GM23338 (cell line): Measurements from ENCODE around the gene TRIM14. TPM values are rescaled to one million over a fixed set of nuclear protein-coding genes. Genes with fewer than 3 reads are reported as not detected.

Source experiments
- ATAC-seq: fragments of 200-7000 bp; cut with Tn5 transposase; 3 replicates; pipeline ENCODE4 v1.9.1; 2020
- DNase-seq: peaks from one replicate; pipeline ENCODE4 v3.0.0-alpha.2; 2015; ENCODE audit warnings: low spot score
- H2AFZ ChIP-seq: fragments of 200-600 bp; sonication (generic); 2 replicates; pipeline ENCODE4 v1.8.0; 2016; ENCODE audit warnings: antibody characterized with exemption, mild to moderate bottlenecking, moderate library complexity
- H3F3A ChIP-seq: fragments of 200-600 bp; sonication (generic); replicated peaks from 2 replicates; pipeline ENCODE4 v1.8.0; 2017; ENCODE audit warnings: antibody characterized with exemption, mixed run types, low read depth
- H3K27ac ChIP-seq: fragments of 200-600 bp; sonication (generic); 2 replicates; pipeline ENCODE4 v1.6.1; 2016; ENCODE audit warnings: low read depth
- H3K27me3 ChIP-seq: fragments of 200-600 bp; sonication (generic); 2 replicates; pipeline ENCODE4 v1.8.0; 2016; ENCODE audit warnings: mild to moderate bottlenecking, mixed run types, moderate library complexity; ENCODE audit not compliant: insufficient read depth
- H3K36me3 ChIP-seq: fragments of 200-600 bp; sonication (generic); 2 replicates; pipeline ENCODE4 v1.8.0; 2016; ENCODE audit warnings: mild to moderate bottlenecking; ENCODE audit not compliant: insufficient read depth
- H3K4me1 ChIP-seq: fragments of 200-600 bp; sonication (generic); 2 replicates; pipeline ENCODE4 v1.8.0; 2016; ENCODE audit warnings: mild to moderate bottlenecking, moderate library complexity; ENCODE audit not compliant: insufficient read depth
- H3K4me2 ChIP-seq: fragments of 200-600 bp; sonication (generic); 2 replicates; pipeline ENCODE4 v1.7.1; 2017; ENCODE audit warnings: mixed run types
- H3K4me3 ChIP-seq: fragments of 200-600 bp; sonication (generic); 2 replicates; pipeline ENCODE4 v1.6.1; 2016; ENCODE audit warnings: mixed run types
- H3K79me2 ChIP-seq: fragments of 200-600 bp; sonication (generic); replicated peaks from 2 replicates; pipeline ENCODE4 v1.8.0; 2017; ENCODE audit warnings: mild to moderate bottlenecking; ENCODE audit not compliant: insufficient read depth
- H3K9me2 ChIP-seq: fragments of 200-600 bp; sonication (generic); 2 replicates; pipeline ENCODE4 v1.8.0; 2017; ENCODE audit not compliant: insufficient read depth
- H4K20me1 ChIP-seq: fragments of 200-600 bp; sonication (generic); replicated peaks from 2 replicates; pipeline ENCODE4 v1.8.0; 2017; ENCODE audit warnings: mild to moderate bottlenecking; ENCODE audit not compliant: insufficient read depth
- H3K27ac Mint-ChIP-seq: 2 replicates; pipeline ENCODE4 v1.8.0; 2020; ENCODE audit warnings: inconsistent platforms, mild to moderate bottlenecking, moderate library complexity, mixed read lengths
- H3K27me3 Mint-ChIP-seq: 3 replicates; pipeline ENCODE4 v1.8.0; 2022; ENCODE audit warnings: low read depth, mild to moderate bottlenecking, moderate library complexity, mixed read lengths, inconsistent platforms; ENCODE audit not compliant: insufficient read depth, poor library complexity
- H3K36me3 Mint-ChIP-seq: 3 replicates; pipeline ENCODE4 v1.8.0; 2021; ENCODE audit warnings: low read depth, mild to moderate bottlenecking, inconsistent platforms, moderate library complexity, mixed read lengths
- H3K4me1 Mint-ChIP-seq: 3 replicates; pipeline ENCODE4 v1.8.0; 2020; ENCODE audit warnings: mild to moderate bottlenecking, inconsistent platforms, mixed read lengths
- H3K4me3 Mint-ChIP-seq: 3 replicates; pipeline ENCODE4 v1.8.0; 2021; ENCODE audit warnings: moderate library complexity, mild to moderate bottlenecking, inconsistent platforms, mixed read lengths
- H3K9me3 Mint-ChIP-seq: 3 replicates; pipeline ENCODE4 v1.8.0; 2020; ENCODE audit warnings: moderate library complexity, mild to moderate bottlenecking, inconsistent platforms, mixed read lengths
- CREB1 ChIP-seq: fragments of 250-450 bp; sonication (Bioruptor Pico); IDR thresholded peaks from 2 replicates; pipeline ENCODE4 v1.5.0; 2020; ENCODE audit warnings: low read depth, mild to moderate bottlenecking, moderate library complexity
- CTCF ChIP-seq, 2 experiments: fragments of 200-600 bp in 1 of 2; sonication (generic) in 1 of 2; conservative IDR thresholded peaks; 2 replicates each; pipeline versions ENCODE4 v1.5.1 to v1.6.1; 2016 to 2017; ENCODE audit warnings: antibody characterized with exemption in 2 of 2, low read depth in 2 of 2, mild to moderate bottlenecking in 2 of 2, moderate library complexity in 1 of 2
- ETS1 ChIP-seq: IDR thresholded peaks from 2 replicates; pipeline ENCODE4 v1.6.1; 2016; ENCODE audit warnings: antibody characterized with exemption
- EZH2 ChIP-seq: fragments of 200-600 bp; sonication (generic); IDR thresholded peaks from one replicate; pipeline ENCODE4 v1.8.0; 2017; ENCODE audit warnings: antibody characterized with exemption, mild to moderate bottlenecking, low read depth; ENCODE audit not compliant: unreplicated experiment
- EZH2phosphoT487 ChIP-seq: fragments of 200-600 bp; sonication (generic); IDR thresholded peaks from one replicate; pipeline ENCODE4 v1.8.1; 2018; ENCODE audit warnings: antibody characterized with exemption; ENCODE audit not compliant: unreplicated experiment
- JUNB ChIP-seq: IDR thresholded peaks from one replicate; pipeline ENCODE4 v1.6.1; 2016; ENCODE audit warnings: antibody characterized with exemption; ENCODE audit not compliant: unreplicated experiment
- NANOG ChIP-seq: IDR thresholded peaks from 2 replicates; pipeline ENCODE4 v1.6.1; 2016; ENCODE audit warnings: antibody characterized with exemption, borderline replicate concordance
- POLR2AphosphoS5 ChIP-seq: IDR thresholded peaks from 2 replicates; pipeline ENCODE4 v1.6.1; 2016; ENCODE audit warnings: antibody characterized with exemption, low read depth
- REST ChIP-seq: IDR thresholded peaks from one replicate; pipeline ENCODE4 v1.6.1; 2018; ENCODE audit warnings: antibody characterized with exemption; ENCODE audit not compliant: unreplicated experiment
- STAT1 ChIP-seq: IDR thresholded peaks from one replicate; pipeline ENCODE4 v1.6.1; 2016; ENCODE audit warnings: antibody characterized with exemption; ENCODE audit not compliant: unreplicated experiment
- ZNF114 ChIP-seq: fragments of 250-450 bp; sonication (Bioruptor Pico); IDR thresholded peaks from 2 replicates; pipeline ENCODE4 v1.5.0; 2020; ENCODE audit warnings: mild to moderate bottlenecking, moderate library complexity
- ZNF331 ChIP-seq: fragments of 250-450 bp; sonication (Bioruptor Pico); IDR thresholded peaks from 2 replicates; pipeline ENCODE4 v1.5.0; 2020; ENCODE audit warnings: low read depth, mild to moderate bottlenecking, moderate library complexity
- polyA plus RNA-seq: library from polyadenylated mRNA; unstranded; fragments of >200 nt; fragmentation: Nextera tagmentation; extraction: Ambion mirVana; gene quantifications from 2 replicates; pipeline ENCODE4 v1.2.1, GENCODE V29; 2016
- total RNA-seq: library from RNA; depleted of rRNA; stranded (reverse); fragments of >200 nt; shearing (Covaris generic); gene quantifications from 2 replicates; pipeline ENCODE4 v1.2.3, GENCODE V29; 2014
- TF ChIP-seq, protein P1 (sequence below): fragments of 250-450 bp; sonication (Bioruptor Pico); IDR thresholded peaks from 2 replicates; pipeline ENCODE4 v1.5.0; 2020; ENCODE audit warnings: mild to moderate bottlenecking, moderate library complexity

The TRIM14 gene
- total and polyA plus RNA-seq, 2 experiments from 2014 or later: 17.2 to 25.3 TPM

GRCh38 chr9:98086461-98086860 is 32.6 kb downstream of the TRIM14 start:
- TF ChIP-seq POLR2AphosphoS5 (no peak), ZNF114 (no peak), ZNF331 (no peak), EZH2phosphoT487 (no peak), ETS1 (no peak), STAT1 (no peak), JUNB (no peak), REST (no peak), NANOG (no peak), EZH2 (no peak), CTCF (conservative IDR thresholded peaks at IDR 0.05; ENCODE audit: low read depth in 2 of 2) (no peak), CREB1 (CRISPR knock-in tag) (no peak)
- TF ChIP-seq, protein P1, sequence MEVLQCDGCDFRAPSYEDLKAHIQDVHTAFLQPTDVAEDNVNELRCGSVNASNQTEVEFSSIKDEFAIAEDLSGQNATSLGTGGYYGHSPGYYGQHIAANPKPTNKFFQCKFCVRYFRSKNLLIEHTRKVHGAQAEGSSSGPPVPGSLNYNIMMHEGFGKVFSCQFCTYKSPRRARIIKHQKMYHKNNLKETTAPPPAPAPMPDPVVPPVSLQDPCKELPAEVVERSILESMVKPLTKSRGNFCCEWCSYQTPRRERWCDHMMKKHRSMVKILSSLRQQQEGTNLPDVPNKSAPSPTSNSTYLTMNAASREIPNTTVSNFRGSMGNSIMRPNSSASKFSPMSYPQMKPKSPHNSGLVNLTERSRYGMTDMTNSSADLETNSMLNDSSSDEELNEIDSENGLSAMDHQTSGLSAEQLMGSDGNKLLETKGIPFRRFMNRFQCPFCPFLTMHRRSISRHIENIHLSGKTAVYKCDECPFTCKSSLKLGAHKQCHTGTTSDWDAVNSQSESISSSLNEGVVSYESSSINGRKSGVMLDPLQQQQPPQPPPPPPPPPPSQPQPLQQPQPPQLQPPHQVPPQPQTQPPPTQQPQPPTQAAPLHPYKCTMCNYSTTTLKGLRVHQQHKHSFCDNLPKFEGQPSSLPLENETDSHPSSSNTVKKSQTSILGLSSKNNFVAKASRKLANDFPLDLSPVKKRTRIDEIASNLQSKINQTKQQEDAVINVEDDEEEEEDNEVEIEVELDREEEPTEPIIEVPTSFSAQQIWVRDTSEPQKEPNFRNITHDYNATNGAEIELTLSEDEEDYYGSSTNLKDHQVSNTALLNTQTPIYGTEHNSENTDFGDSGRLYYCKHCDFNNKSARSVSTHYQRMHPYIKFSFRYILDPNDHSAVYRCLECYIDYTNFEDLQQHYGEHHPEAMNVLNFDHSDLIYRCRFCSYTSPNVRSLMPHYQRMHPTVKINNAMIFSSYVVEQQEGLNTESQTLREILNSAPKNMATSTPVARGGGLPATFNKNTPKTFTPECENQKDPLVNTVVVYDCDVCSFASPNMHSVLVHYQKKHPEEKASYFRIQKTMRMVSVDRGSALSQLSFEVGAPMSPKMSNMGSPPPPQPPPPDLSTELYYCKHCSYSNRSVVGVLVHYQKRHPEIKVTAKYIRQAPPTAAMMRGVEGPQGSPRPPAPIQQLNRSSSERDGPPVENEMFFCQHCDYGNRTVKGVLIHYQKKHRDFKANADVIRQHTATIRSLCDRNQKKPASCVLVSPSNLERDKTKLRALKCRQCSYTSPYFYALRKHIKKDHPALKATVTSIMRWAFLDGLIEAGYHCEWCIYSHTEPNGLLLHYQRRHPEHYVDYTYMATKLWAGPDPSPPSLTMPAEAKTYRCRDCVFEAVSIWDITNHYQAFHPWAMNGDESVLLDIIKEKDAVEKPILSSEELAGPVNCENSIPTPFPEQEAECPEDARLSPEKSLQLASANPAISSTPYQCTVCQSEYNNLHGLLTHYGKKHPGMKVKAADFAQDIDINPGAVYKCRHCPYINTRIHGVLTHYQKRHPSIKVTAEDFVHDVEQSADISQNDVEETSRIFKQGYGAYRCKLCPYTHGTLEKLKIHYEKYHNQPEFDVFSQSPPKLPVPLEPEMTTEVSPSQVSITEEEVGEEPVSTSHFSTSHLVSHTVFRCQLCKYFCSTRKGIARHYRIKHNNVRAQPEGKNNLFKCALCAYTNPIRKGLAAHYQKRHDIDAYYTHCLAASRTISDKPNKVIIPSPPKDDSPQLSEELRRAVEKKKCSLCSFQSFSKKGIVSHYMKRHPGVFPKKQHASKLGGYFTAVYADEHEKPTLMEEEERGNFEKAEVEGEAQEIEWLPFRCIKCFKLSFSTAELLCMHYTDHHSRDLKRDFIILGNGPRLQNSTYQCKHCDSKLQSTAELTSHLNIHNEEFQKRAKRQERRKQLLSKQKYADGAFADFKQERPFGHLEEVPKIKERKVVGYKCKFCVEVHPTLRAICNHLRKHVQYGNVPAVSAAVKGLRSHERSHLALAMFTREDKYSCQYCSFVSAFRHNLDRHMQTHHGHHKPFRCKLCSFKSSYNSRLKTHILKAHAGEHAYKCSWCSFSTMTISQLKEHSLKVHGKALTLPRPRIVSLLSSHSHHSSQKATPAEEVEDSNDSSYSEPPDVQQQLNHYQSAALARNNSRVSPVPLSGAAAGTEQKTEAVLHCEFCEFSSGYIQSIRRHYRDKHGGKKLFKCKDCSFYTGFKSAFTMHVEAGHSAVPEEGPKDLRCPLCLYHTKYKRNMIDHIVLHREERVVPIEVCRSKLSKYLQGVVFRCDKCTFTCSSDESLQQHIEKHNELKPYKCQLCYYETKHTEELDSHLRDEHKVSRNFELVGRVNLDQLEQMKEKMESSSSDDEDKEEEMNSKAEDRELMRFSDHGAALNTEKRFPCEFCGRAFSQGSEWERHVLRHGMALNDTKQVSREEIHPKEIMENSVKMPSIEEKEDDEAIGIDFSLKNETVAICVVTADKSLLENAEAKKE: no peak
- Histone ChIP-seq H3K4me1 (peaks cover 27% of the 10 kb centered on the region), H2AFZ (no peak overlapping the region), H4K20me1 (no peaks in the 10 kb centered on the region; the same call in 1 of the 2 replicates), H3K4me3 (no peak overlapping the region), H3K36me3 (peaks cover 9% of the 10 kb centered on the region; the same call in 1 of the 2 replicates), H3K27ac (peak overlapping the region; percentile 75; the same call in 1 of the 2 replicates), H3K27me3 (peaks cover 18% of the 10 kb centered on the region; the same call in 1 of the 2 replicates), H3K79me2 (no peaks in the 10 kb centered on the region), H3K9me2 (no peaks in the 10 kb centered on the region), H3F3A (0 out of 2 replicates have a peak, but pooled peaks cover 9% of the 10 kb centered on the region), H3K4me2 (peak overlapping the region; percentile 69)
- Mint-ChIP-seq H3K9me3 (peaks cover 6% of the 10 kb centered on the region; the same call in 2 of the 3 replicates), H3K27ac (0 out of 2 replicates have a peak overlapping the region, but pooled peaks have one; percentile 8), H3K4me3 (peak overlapping the region; percentile 59; the same call in 2 of the 3 replicates), H3K27me3 (peaks cover 18% of the 10 kb centered on the region), H3K36me3 (peaks cover 33% of the 10 kb centered on the region), H3K4me1 (peaks cover 38% of the 10 kb centered on the region)
- DNase-seq (no peak), ATAC-seq (no peak)
